Astrocyte of the cerebellum (primary cell): ENCODE measurements around the gene ELAPOR1.
A peak's percentile ranks its signal among the peaks of the same experiment; 100 is the strongest.

Experiments used
- DNase-seq: peaks from one replicate; pipeline ENCODE4 v3.0.0-alpha.2; 2011; ENCODE audit warnings: low read depth
- H3K4me3 ChIP-seq: 2 replicates; pipeline ENCODE4 v1.5.1; 2011; ENCODE audit warnings: mild to moderate bottlenecking, low read depth, low read length, moderate library complexity
- CTCF ChIP-seq: IDR thresholded peaks from 2 replicates; pipeline ENCODE4 v1.5.1; 2012; ENCODE audit warnings: low read length, low read depth, moderate library complexity, mild to moderate bottlenecking; ENCODE audit errors: missing control alignments
- in situ Hi-C: cut with HindIII; loops from 2 replicates; pipeline ENCODE4 v1.10.0; 2017; ENCODE audit warnings: low sequenced_read_pairs

ELAPOR1 gene

GRCh38 chr1:109089242-109090015 lies 24.5 kb upstream of the ELAPOR1 start:
- in situ Hi-C loops: no loop called here
- TF ChIP-seq CTCF: peak; percentile 53
- no peak for DNase-seq
- H3K4me3 ChIP-seq: peak overlapping the region; percentile 89

- TF ChIP-seq CTCF: no peak
- in situ Hi-C loops: no loop called here
- peak; percentile 89 for DNase-seq
- H3K4me3 ChIP-seq: peak within 1 kb of the TSS; percentile 89
These were observed 23.5 kb upstream of the ELAPOR1 start, which contains the start of gene TMEM167B for GRCh38 chr1:109090196-109091077. Gene TMEM167B (plus strand): TSS chr1:109090764. CDS start chr1:109090873, 109 bp downstream.

- no peak for TF ChIP-seq CTCF
- no peak for DNase-seq
- H3K4me3 ChIP-seq: peak overlapping the region; percentile 89
- in situ Hi-C loops: no loop called here
These were observed 22.7 kb upstream of the ELAPOR1 start for GRCh38 chr1:109091078-109091838.

- H3K4me3 ChIP-seq: peak overlapping the region; percentile 89
- no peak for DNase-seq
- no peak for TF ChIP-seq CTCF
- in situ Hi-C loops: no loop called here
These were observed 22.1 kb upstream of the ELAPOR1 start for GRCh38 chr1:109091839-109092193.

GRCh38 chr1:109094377-109094803 lies 19.5 kb upstream of the ELAPOR1 start:
- no peak overlapping the region for H3K4me3 ChIP-seq
- no peak for TF ChIP-seq CTCF
- in situ Hi-C loops: no loop called here
- no peak for DNase-seq

- no peak overlapping the region for H3K4me3 ChIP-seq
- TF ChIP-seq CTCF: no peak
- DNase-seq: no peak
- in situ Hi-C loops: no loop called here
These were observed 19.0 kb upstream of the ELAPOR1 start for GRCh38 chr1:109094871-109095270.
